Pulmonary artery endothelial cell (primary cell): ENCODE measurements around the gene LRR1. TPM values are rescaled to one million over a fixed set of nuclear protein-coding genes. Genes with fewer than 3 reads are reported as not detected.
"Not testable (repeated sequence)": the region's sequence is repeated elsewhere in the genome, so short reads cannot be mapped to it uniquely, and the experiment has no call there.

Experiments
- DNase-seq: peaks from one replicate; pipeline ENCODE4 v3.0.0-alpha.2; 2011; ENCODE audit warnings: low read depth, low spot score
- total RNA-seq: library from RNA; depleted of rRNA; stranded (reverse); fragments of >200 nt; gene quantifications from 2 replicates; pipeline ENCODE4 v1.2.3, GENCODE V29; 2014

The LRR1 gene
- total RNA-seq, 1 donor from 2014 or later: 36.1 TPM

DNA sequence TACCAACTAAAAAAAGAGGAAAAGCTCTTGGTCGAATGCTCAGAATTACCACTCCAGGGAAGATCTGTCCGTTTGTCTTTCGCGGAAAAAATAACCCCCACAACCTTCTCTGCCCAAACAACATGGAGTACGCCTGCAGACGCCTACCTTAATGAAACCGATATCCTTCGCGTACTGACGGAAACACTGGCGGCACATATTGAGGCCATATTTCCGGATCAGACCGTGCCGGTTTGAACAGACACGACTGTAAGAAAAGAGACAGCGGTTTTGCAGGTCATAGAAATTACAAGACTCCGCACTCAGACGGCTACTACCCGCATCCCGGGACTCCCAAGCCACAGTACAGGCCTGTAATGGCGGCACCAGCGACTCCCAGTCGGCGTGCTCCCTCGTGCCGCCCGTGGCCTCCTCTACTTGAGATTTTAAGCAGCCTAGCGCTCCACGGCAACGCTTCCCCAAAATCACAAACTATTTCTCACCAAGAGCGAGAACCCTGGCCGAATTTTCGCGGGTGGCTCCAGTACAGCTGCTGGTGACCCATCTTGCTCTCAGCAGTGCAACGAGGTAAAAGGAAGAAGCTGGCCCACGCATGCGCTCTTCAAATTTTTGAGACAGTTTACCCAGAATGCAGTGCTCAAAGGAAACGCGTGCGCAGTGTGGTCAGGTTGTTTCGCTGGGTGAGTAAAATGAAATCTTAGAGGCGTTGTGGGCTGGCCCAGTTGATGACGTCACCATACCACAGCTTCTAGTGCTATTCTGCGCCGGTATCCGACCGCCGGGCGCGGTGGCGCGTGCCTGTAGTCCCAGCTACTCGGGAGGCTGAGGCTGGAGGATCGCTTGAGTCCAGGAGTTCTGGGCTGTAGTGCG, 12.7 kb upstream of the LRR1 start, which contains the start of gene RPS29:
TSS of gene RPS29 (minus strand) at position 578 of the 870 bp plus-strand sequence. CDS start at position 544, 34 bp downstream.
- peak; percentile 94 for DNase-seq

DNA sequence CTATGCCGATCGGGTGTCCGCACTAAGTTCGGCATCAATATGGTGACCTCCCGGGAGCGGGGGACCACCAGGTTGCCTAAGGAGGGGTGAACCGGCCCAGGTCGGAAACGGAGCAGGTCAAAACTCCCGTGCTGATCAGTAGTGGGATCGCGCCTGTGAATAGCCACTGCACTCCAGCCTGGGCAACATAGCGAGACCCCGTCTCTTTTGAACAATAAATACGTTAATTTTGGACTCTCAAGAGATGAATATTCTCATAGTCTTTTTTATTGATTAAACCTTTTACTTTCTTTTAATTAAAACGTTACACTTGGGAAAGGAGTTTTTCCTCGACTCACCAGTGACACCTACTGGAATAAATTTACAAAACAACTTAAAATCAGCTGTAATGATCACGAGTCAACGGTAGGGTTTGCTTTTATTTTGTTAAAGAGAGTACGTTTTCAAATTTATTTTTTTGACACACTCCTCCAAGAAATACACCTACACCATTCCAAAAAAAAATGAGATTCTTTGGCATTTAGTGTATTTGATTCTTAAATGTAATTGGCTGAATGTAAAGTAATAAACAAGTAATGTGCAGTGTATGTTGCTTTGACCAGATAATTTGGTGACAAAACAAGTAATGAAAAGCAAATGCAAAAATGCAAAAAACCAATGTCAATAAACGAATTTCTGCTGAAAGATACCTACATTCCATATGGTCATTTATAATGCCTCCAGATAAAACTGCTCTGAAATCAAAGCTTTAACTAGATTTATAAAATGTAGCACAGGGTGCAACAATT, 11.9 kb upstream of the LRR1 start:
- no peak for DNase-seq

- DNase-seq: no peak
These were observed 9.4 kb upstream of the LRR1 start for GRCh38 chr14:49589387-49589786.

GRCh38 chr14:49593016-49593415, 5.7 kb upstream of the LRR1 start:
- DNase-seq: no peak

GRCh38 chr14:49594347-49595091, 4.2 kb upstream of the LRR1 start:
- peak; percentile 67 for DNase-seq

DNA sequence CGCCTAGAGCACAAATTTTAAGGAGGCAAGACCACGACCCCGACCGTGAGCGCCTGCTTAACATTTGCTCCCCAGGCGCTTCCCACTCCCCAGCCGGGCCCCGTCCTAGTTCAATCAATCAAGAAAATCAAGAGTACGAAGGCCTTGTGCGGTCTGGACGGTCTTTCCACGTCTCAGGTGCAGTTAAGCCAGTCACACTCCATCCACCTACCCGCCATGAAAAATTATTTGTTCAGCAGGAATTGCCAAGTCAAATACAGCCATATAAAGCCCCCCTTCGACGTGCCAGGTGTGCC, 603 bp upstream of the LRR1 start:
- no peak for DNase-seq

DNA sequence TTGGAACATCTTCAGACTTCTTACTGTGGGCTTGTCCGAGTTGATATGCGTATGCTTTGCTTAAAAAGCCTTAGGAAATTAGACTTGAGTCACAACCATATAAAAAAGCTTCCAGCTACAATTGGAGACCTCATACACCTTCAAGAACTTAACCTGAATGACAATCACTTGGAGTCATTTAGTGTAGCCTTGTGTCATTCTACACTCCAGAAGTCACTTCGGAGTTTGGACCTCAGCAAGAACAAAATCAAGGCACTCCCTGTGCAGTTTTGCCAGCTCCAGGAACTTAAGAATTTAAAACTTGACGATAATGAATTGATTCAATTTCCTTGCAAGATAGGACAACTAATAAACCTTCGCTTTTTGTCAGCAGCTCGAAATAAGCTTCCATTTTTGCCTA, 8.8 kb downstream of the LRR1 start:
- DNase-seq: no peak

- DNase-seq: no peak
These were observed 13.5 kb downstream of the LRR1 start for GRCh38 chr14:49612251-49612650.

DNA sequence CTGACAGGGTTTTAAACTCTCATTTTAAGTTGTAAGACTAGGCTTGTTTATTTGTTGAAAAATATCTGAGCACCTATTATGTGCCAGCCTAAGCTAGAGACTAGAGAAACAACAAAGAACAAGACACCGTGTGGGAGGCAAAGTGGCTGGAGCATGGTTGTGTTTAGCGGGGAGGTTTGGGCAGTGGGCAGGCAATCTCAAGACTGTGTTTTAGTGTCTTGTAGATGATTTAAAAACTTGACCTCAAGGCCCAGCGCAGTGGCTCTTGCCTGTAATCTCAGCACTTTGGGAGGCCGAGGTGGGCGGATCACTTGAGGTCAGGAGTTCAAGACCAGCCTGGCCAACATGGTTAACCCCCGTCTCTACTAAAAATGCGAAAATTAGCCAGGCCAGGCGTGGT, 13.9 kb downstream of the LRR1 start:
- no peak for DNase-seq

DNA sequence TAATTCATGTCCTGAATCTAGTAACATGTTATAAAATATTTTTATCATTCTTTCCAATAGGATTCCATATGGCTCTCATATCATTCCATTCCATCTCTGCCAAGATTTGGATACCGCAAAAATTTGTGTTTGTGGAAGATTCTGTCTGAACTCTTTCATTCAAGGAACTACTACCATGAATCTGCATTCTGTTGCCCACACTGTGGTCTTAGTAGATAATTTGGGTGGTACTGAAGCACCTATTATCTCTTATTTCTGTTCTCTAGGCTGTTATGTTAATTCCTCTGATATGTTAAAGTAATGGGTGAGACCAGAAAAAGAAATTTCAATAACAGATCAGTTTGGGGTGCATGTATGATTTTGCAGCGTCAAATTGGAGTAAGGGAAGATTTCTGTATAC, 15.5 kb downstream of the LRR1 start:
- DNase-seq: no peak

DNA sequence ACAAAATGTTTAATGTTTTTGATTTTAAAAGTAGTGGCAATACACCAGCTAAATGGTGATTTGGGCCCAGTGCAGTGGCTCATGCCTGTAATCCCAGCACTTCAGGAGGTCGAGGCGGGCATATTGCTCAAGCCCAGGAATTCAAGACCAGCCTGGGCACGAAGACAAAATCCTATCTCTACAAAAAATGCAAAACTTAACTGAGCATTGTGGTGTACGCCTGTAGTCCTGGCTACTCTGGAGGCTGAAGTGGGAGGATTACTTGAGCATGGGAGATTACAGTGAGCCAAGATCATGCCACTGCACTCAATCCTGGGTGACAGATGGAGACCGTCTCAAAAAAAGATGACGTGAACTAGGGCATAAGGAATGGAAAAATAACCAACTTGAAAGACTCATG, 17.0 kb downstream of the LRR1 start:
- no peak for DNase-seq

DNA sequence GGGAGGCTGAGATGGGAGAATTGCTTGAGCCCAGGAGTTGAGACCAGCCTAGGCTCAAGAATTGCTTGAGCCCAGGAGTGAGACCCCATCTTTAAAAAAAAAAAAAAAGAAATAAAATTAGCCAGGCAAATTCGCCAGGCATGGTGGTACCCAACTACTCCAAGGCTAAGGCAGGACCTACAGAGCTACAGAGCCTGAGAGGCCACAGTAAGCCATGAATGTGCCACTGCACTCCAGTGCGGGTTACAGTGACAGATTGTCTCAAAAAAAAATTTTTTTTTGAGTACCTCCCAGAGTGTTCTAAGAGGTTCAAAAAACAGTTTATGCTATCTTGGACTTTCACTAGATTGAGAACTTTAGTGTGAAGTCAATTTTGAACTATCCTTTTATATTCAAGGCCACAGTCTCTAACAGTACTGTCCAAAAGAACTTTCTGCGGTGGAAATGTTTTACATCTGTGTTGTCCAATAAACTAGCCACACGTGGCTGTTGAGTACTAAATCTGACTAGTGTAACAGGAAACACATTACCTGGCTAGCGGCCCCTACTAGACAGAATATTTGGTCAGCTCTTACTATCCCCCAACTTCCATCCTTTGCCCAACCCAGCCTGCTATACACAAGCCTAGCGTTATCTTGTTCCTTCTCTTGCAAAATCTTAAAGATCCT, 19.2 kb downstream of the LRR1 start:
- no peak for DNase-seq

- not testable (repeated sequence) for DNase-seq
These were observed 20.5 kb downstream of the LRR1 start for GRCh38 chr14:49619273-49619672.

GRCh38 chr14:49619730-49620129, 21.0 kb downstream of the LRR1 start:
- no peak for DNase-seq

DNA sequence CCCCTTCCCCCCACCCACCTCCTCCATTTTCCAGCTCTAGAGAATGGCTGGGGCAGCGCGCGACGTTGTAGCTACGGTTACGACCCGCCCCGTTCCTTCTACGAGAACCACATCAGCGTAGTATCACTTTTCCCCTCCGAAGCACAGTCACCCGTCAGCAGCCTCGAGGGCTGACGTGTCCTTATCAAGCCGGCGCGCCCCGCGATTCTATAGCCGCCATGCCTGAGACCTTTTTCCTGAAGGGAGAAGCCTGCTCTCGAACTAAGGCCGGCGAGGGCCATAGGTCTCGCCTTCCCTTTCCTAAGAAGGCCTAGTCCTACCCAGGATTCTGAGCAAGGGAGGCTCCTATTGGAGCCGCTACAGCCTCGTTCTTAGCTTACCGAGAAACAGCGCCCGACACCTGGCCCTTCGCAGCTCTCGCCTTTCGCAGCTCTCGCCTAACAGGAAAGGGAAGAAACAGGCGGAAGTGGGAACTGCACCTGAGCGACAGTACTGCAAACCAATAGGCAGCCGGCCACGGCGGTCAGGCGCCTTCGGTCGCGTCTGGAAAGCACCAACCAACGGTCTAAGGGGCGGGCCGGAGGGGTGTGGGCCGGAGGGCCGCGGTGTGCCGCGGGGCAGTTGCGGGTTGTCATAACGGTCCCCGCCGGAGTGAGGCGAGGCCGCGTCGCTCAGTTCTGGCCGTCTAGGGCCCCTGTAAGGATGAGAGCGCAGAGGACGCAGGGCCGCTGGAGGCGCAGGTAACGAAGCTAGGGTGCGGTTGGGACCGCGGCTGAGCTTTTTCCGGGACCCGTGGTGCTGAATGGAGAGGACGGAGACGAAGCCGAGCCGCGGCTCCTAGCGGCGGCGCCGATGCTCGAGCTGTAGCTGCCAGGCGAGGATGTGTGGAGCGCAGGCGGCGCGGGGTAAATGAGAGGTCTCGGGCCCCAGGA, 21.7 kb downstream of the LRR1 start, which contains the start of the genes MGAT2 and RPL36AL:
TSS of gene MGAT2 (plus strand) at position 618 of the 932 bp plus-strand sequence. CDS start 470 bp downstream, outside the sequence.
TSS of gene RPL36AL (minus strand) at position 445 of the 932 bp plus-strand sequence. CDS start 1,522 bp downstream, outside the sequence.
- peak; percentile 95 for DNase-seq

- DNase-seq: peak; percentile 26
These were observed 22.6 kb downstream of the LRR1 start for GRCh38 chr14:49621114-49621881.

DNA sequence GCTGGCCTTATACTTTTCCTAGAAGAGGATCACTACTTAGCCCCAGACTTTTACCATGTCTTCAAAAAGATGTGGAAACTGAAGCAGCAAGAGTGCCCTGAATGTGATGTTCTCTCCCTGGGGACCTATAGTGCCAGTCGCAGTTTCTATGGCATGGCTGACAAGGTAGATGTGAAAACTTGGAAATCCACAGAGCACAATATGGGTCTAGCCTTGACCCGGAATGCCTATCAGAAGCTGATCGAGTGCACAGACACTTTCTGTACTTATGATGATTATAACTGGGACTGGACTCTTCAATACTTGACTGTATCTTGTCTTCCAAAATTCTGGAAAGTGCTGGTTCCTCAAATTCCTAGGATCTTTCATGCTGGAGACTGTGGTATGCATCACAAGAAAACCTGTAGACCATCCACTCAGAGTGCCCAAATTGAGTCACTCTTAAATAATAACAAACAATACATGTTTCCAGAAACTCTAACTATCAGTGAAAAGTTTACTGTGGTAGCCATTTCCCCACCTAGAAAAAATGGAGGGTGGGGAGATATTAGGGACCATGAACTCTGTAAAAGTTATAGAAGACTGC, 23.4 kb downstream of the LRR1 start:
- no peak for DNase-seq

DNA sequence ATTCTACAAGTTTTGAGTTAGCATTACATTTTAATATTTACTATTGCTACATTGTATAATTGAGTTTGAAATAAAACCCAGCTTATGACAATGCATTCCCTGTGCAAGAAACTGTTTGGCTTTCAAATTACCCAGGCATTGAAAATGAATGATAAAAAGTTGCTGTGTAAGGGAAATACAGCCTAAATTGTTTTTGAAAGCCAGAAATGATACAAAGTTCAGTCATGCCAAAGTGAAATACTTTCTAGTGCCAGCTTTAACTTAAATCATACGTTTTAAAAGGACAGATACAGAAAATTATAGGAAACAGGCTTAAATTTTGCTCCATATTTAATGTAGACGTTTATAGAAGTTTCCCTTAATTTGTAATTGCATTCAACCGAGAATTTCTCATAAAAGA, 24.6 kb downstream of the LRR1 start:
- no peak for DNase-seq
